BLaER1 (cell line): ENCODE measurements around the gene ALS2CL.

ENCODE experiments used
- H3K27ac ChIP-seq: shearing (Covaris generic); formaldehyde crosslinking; 2 replicates; pipeline ENCODE4 v1.8.1; 2022
- H3K27me3 ChIP-seq: shearing (Covaris generic); formaldehyde crosslinking; 2 replicates; pipeline ENCODE4 v1.8.1; 2022
- H3K36me3 ChIP-seq: shearing (Covaris generic); formaldehyde crosslinking; 2 replicates; pipeline ENCODE4 v1.8.1; 2022
- H3K4me1 ChIP-seq: shearing (Covaris generic); formaldehyde crosslinking; 2 replicates; pipeline ENCODE4 v1.8.1; 2022
- H3K4me2 ChIP-seq: shearing (Covaris generic); formaldehyde crosslinking; 2 replicates; pipeline ENCODE4 v1.8.1; 2022
- H3K4me3 ChIP-seq: shearing (Covaris generic); formaldehyde crosslinking; 2 replicates; pipeline ENCODE4 v1.8.1; 2022
- H3K9ac ChIP-seq: shearing (Covaris generic); formaldehyde crosslinking; 2 replicates; pipeline ENCODE4 v1.8.1; 2022
- H3K9me3 ChIP-seq: shearing (Covaris generic); formaldehyde crosslinking; 2 replicates; pipeline ENCODE4 v1.8.1; 2022
- H4K20me1 ChIP-seq: shearing (Covaris generic); formaldehyde crosslinking; 2 replicates; pipeline ENCODE4 v1.8.1; 2022
- Cebpa-rat ChIP-seq: shearing (Covaris generic); IDR thresholded peaks from 2 replicates; pipeline ENCODE4 v1.8.1; 2022

ALS2CL gene

DNA sequence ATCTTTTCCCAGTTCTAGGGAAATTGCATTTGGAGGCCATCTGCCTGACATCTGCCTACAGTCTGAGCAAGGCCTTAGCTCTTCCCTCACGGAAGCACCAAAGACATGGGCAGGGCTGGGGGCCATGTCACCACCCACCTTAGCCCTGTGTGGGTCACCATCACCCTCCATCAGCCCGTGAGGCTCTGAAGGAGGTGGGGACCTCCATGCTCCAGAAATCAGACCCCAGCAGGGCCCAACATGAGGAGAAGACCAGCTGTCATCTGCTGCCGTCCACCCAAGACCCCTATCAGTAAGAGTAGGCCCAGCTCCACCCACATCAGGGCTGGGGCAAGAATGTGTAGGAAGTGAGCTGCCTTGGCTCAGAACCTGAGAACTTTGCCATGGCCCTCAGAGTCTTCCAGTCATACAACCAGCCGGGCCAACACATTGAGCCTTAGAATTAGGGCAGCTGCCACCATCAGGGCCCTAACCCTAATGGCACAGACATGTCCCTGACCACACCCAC is 9.6 kb upstream of the ALS2CL start:
- Histone ChIP-seq H4K20me1 (peaks cover 17% of the 10 kb centered on the region; the same call in 1 of the 2 replicates), H3K9me3 (no peaks in the 10 kb centered on the region), H3K9ac (no peak overlapping the region), H3K4me1 (peaks cover 31% of the 10 kb centered on the region), H3K4me3 (no peak overlapping the region), H3K27me3 (peaks cover 30% of the 10 kb centered on the region), H3K36me3 (no peaks in the 10 kb centered on the region), H3K4me2 (no peak overlapping the region), H3K27ac (no peak overlapping the region)
- TF ChIP-seq Cebpa-rat, result no peak

DNA sequence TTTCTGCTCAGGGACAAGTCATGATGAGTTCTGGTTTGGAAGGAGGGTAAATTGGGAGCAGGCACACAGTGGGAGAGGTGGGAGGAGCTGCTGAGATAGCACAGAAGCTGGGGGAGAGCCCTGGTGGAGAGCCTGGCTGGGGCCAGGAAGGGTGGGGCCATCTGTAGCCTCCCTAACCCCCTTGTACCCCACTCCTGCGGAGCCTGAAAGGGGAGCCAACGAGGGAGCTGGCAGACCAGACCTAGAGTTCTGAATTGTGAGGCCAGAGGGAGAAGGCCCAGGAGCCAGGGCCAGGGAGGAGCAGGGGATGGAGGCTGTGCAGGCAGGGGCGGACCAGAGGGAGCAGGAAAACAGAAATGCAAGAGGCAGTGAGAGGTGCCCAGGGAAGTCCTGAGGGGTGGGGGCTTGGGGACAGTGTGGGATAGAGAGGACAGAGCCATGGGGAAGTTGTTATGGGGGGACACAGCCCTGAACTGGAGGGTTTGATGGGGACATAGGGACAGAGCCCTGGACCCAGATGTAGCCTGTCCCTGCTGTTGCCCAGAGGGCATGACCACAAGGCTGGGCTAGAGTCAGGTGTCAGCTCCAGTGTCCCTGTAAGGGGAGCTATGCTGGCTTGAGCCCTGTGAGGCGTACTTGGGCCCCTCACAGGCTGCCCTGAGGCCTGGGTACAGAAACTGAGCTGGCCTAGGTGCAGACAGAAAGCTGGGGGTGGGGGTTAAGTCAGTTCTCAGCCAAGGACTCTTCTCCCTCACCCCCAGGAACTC is 8.9 kb upstream of the ALS2CL start:
- H3K27me3 ChIP-seq, result peaks cover 30% of the 10 kb centered on the region
- H3K9me3 ChIP-seq, result no peaks in the 10 kb centered on the region
- H3K4me3 ChIP-seq, result no peak overlapping the region
- H3K27ac ChIP-seq, result no peak overlapping the region
- peaks cover 31% of the 10 kb centered on the region for H3K4me1 ChIP-seq
- peaks cover 17% of the 10 kb centered on the region; the same call in 1 of the 2 replicates for H4K20me1 ChIP-seq
- no peak for TF ChIP-seq Cebpa-rat
- no peaks in the 10 kb centered on the region for H3K36me3 ChIP-seq
- no peak overlapping the region for H3K4me2 ChIP-seq
- H3K9ac ChIP-seq, result no peak overlapping the region

DNA sequence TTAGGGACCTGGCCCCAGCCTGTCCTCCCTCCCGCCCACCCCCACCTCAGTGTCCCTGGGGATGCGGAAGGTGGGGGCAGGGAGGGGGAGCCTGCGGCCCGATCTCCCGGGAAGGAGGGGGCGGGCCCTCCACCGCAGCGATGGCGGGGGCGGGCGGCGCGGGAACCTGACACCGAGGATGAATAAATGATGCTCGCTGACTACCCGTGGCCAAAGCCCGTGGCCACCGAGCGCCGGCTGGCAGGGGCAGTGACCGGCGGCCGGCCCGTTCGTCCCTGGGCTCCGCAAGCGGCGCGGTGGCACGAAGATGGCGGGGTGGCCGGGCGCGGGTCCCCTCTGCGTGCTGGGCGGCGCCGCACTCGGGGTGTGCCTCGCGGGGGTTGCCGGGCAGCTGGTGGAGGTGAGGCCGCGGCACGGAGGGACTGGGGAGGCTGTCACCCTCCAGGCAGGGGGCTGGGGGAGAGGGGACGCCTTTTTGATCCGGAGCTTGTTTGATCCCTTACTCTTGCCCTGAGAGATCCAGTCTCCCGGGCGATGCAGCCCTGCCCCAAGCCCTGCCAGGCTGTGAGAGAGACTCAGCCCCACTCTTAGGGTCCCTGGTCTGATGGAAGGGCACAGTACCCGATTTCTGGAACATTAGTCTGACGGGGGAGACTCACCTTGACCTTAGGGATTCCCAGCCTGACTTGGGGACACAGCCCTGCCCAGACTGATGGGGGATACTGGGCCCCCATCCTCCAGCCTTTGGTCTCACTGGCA is 7.9 kb upstream of the ALS2CL start, which contains the start of gene TMIE:
Gene TMIE (plus strand): TSS at position 212 of the 759 bp plus-strand sequence. CDS start 96 bp downstream, at position 308.
- H3K9ac ChIP-seq, result no peak within 1 kb of the TSS
- peaks cover 31% of the 10 kb centered on the region for H3K4me1 ChIP-seq
- no peak for TF ChIP-seq Cebpa-rat
- H4K20me1 ChIP-seq, result peaks cover 17% of the 10 kb centered on the region; the same call in 1 of the 2 replicates
- no peak within 1 kb of the TSS for H3K27ac ChIP-seq
- H3K4me3 ChIP-seq, result no peak within 1 kb of the TSS
- peaks cover 30% of the 10 kb centered on the region for H3K27me3 ChIP-seq
- H3K36me3 ChIP-seq, result no peaks in the 10 kb centered on the region
- H3K4me2 ChIP-seq, result peak within 1 kb of the TSS; percentile 57
- no peaks in the 10 kb centered on the region for H3K9me3 ChIP-seq

DNA sequence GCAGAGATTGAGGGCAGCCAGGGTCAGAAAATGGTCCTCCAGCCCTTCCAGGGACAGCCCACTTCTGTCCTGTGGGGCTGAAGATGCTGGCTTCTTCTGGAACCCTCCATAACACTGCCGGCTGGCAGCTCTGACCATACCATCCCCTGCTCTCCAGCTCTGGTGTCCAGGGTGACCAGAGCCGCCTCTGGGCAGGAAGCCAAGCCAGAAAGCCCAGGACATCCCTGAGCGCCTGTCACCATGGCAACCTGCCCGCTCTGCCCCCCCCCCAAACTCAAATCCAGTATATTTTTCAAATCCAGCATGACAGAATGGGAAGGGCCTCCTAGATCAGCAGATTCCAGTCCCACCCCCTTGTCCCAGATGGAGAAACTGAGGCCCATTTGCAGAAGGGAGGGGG is 7.3 kb upstream of the ALS2CL start:
- Histone ChIP-seq H3K27me3 (peaks cover 30% of the 10 kb centered on the region), H3K9ac (no peak overlapping the region), H3K4me3 (no peak overlapping the region), H3K9me3 (no peaks in the 10 kb centered on the region), H4K20me1 (peaks cover 17% of the 10 kb centered on the region; the same call in 1 of the 2 replicates), H3K36me3 (no peaks in the 10 kb centered on the region), H3K4me2 (0 out of 2 replicates have a peak overlapping the region, but pooled peaks have one; percentile 40), H3K27ac (no peak overlapping the region), H3K4me1 (peaks cover 33% of the 10 kb centered on the region)
- TF ChIP-seq Cebpa-rat, result no peak

DNA sequence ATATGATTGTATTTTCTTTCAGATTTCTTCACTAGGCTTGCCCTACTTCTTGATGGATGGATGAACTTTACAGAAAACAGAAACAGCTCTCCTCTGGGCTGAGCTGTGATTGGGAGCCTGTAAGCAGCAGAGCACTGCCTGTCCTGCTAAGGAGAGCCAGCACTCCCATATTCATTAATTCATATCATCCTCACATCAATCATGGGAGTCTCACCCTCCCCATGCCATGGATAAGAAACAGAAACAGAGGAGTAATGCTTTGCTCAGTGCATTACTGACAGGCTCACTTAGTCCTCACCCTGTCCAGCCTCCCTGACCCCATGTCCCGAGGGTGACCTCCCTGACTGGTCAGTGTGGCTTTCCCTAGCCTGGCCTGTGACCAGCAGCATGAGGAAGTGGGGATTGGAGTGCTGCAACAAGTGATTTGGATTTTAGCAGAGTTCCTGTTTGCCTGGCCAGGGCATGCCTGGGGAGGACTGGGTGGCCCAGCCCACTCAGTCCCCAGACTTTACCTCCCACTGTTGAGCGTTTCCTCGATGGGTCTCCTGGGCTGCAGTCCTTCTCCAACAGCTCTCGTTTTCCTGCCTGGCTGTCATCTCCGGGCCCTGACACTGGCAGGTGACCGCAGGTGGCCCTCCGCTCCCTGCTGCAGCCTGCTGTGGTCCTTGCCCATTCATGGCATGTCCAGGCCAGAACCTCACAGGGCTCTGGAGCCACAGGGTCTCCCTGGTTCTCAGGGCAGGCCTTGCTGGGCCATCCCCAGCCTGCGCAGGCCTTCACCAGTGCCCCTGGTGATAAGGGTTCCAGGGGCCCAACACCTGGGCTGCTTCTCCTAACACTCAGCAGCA is 6.4 kb upstream of the ALS2CL start:
- H3K4me2 ChIP-seq, result peak overlapping the region; percentile 13; the same call in 1 of the 2 replicates
- H3K4me3 ChIP-seq, result no peak overlapping the region
- no peaks in the 10 kb centered on the region for H3K36me3 ChIP-seq
- peaks cover 41% of the 10 kb centered on the region for H3K4me1 ChIP-seq
- peaks cover 30% of the 10 kb centered on the region for H3K27me3 ChIP-seq
- no peak overlapping the region for H3K9ac ChIP-seq
- no peak for TF ChIP-seq Cebpa-rat
- H3K27ac ChIP-seq, result no peak overlapping the region
- no peaks in the 10 kb centered on the region for H3K9me3 ChIP-seq
- H4K20me1 ChIP-seq, result peaks cover 17% of the 10 kb centered on the region; the same call in 1 of the 2 replicates

DNA sequence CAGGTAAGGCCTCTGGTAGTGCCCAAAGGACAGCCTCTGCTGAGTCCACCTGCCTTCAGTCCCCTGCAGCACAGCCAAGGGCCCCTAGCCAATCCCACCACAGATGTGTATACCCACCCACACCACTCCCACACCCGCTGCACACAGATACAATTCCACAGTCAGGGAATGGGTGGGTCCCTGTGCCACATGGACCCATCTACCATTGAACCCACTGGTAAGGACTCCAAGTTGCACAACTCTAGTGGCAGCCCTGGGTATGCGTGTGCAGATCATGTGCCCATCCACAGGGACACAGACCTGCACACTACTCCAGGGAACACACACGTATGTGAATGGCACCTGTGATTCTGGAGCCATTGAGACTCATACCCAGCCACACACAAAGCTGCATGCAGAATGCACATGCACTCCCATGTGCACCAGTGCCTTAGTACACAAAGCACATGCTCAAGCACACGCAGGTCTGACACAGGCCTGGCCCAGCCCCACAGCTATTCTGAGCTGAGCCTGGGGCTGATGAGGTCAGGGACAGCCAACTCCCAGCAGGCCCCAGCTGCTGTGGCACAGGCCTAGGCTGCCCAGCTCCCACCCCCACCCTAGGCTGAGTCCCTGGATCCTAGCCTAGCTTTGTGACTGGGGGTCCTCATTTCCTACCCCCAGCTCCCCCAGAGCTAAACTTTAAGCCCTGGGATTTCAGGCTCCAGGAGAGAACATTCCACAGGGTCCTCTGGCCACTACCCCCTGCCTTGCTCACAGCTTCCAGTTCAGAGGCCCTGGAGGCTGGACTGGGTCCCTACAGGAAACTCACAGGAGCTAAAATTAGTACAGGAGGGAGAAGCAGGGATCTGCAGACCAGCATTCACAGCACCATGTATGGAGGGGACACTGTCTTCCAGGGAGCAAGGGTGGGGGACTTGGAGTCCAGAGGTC is 2.7 kb upstream of the ALS2CL start:
- Histone ChIP-seq H3K27ac (peak overlapping the region; percentile 81), H3K4me1 (peaks cover 65% of the 10 kb centered on the region)

DNA sequence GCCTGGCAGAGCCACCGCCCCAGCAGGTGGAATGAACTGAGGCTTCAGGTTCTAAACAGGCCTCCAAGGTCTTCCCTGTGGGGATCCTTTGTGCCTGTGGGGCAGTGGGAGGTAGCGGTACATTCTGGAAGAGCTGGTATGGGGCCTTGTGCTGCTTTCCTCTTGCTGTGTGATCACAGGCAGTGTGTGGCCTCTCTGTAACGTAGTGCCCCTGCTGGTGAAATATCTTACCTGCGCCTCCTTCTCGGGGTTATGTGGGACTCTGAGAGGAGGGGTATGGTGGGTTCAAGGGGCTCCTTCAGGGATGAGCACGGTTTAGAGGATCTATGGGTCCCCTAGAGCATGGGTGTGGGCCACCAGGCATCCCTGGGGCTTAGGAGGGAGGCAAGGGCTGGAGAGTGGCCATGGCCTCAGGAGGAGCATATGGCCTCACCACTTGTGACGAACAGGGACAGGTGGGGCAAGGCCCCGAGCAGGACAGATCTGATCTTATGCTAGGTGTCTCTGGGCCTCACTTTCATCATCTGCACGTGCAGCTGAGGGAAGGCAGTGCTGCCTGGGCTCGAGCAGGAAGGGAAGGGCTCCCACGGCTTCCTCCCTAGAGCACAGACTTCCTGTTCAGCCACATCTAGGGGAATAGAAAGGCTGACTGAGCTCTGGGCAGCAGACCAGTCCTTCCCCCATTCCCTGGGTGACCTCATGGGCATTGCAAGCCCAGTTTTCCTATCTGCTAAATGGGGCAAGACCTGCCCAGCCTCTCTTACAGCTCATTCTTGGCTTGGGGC is 1.9 kb upstream of the ALS2CL start:
- Histone ChIP-seq H3K4me1 (peaks cover 68% of the 10 kb centered on the region), H3K4me2 (peak overlapping the region; percentile 100), H3K27me3 (peaks cover 20% of the 10 kb centered on the region), H3K27ac (peak overlapping the region; percentile 81), H3K9me3 (no peaks in the 10 kb centered on the region), H3K36me3 (no peaks in the 10 kb centered on the region), H4K20me1 (no peaks in the 10 kb centered on the region), H3K4me3 (peak overlapping the region; percentile 71; the same call in 1 of the 2 replicates), H3K9ac (peak overlapping the region; percentile 77)
- TF ChIP-seq Cebpa-rat, result no peak

More for the DNA sequence above, 2.7 kb upstream of the ALS2CL start:
- Histone ChIP-seq H3K4me2 (peak overlapping the region; percentile 100), H3K9ac (peak overlapping the region; percentile 77; the same call in 1 of the 2 replicates), H3K27me3 (peaks cover 27% of the 10 kb centered on the region), H4K20me1 (no peaks in the 10 kb centered on the region), H3K9me3 (no peaks in the 10 kb centered on the region), H3K4me3 (0 out of 2 replicates have a peak overlapping the region, but pooled peaks have one; percentile 71), H3K36me3 (no peaks in the 10 kb centered on the region)
- TF ChIP-seq Cebpa-rat, result no peak

DNA sequence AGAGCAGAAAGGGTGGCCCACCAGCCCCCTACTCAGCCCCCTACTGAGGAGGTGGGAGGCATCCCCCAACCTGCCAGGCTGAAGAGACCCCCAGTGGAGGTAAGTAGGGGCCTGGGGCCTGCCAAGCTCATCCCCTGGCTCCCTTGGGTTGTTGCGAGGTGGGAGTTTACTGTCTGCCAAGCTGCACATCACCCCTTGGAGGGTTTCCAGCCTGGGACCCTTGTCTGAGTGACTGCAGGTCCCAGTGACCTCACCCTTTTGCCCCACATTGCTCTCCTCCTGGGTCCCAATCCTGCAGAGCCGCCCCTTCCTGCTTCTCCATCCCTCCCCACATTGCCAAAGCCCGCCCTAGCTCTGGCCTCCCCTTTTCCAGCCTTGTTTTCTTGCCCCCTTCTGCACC is 1.0 kb upstream of the ALS2CL start:
- Histone ChIP-seq H3K9me3 (no peaks in the 10 kb centered on the region), H3K4me2 (peak overlapping the region; percentile 100), H3K9ac (peak overlapping the region; percentile 77), H3K4me3 (peak overlapping the region; percentile 71), H3K27me3 (peaks cover 15% of the 10 kb centered on the region), H4K20me1 (no peaks in the 10 kb centered on the region), H3K4me1 (peaks cover 69% of the 10 kb centered on the region), H3K27ac (peak overlapping the region; percentile 81), H3K36me3 (no peaks in the 10 kb centered on the region)
- TF ChIP-seq Cebpa-rat, result no peak
